CD4-positive, alpha-beta memory T cell (primary cell): ENCODE measurements around the gene CCDC57. TPM values are rescaled to one million over a fixed set of nuclear protein-coding genes. Genes with fewer than 3 reads are reported as not detected.

ENCODE experiments used
- CTCF ChIA-PET: fragments of 350-600 bp; sonication (Branson Sonifier 250); formaldehyde crosslinking; loops from one replicate; lab custom pipeline; 2021; ENCODE audit warnings: inconsistent platforms; ENCODE audit not compliant: partially characterized antibody; lab: Charles Lee
- POLR2A ChIA-PET: fragments of 350-600 bp; sonication (Branson Sonifier 250); formaldehyde crosslinking; loops from one replicate; lab custom pipeline; 2021; ENCODE audit not compliant: partially characterized antibody; lab: Charles Lee
- DNase-seq, 5 donors: peaks; one replicate each; pipeline versions ENCODE4 v3.0.0 to v3.0.0-alpha.2; 2020 to 2022; ENCODE audit warnings: mixed read lengths in 1 of 5
- H3K27ac ChIP-seq: one replicate; pipeline ENCODE4 v1.7.0; 2013; ENCODE audit warnings: low read depth, low read length
- H3K27me3 ChIP-seq: 2 replicates; pipeline ENCODE4 v1.7.0; 2013; ENCODE audit warnings: mild to moderate bottlenecking, low read length, moderate library complexity; ENCODE audit not compliant: insufficient read depth
- H3K36me3 ChIP-seq: 2 replicates; pipeline ENCODE4 v1.7.0; 2013; ENCODE audit warnings: mild to moderate bottlenecking, low read length, moderate library complexity; ENCODE audit not compliant: insufficient read depth
- H3K4me1 ChIP-seq: 2 replicates; pipeline ENCODE4 v1.7.0; 2013; ENCODE audit warnings: mild to moderate bottlenecking, low read length, moderate library complexity; ENCODE audit not compliant: insufficient read depth
- H3K4me3 ChIP-seq, 2 donors: one replicate each; pipeline ENCODE4 v1.7.0; 2013; ENCODE audit warnings: low read length in 2 of 2, mild to moderate bottlenecking in 1 of 2
- H3K9me3 ChIP-seq, 2 donors: one replicate each; pipeline ENCODE4 v1.7.0; 2013; ENCODE audit warnings: low read length in 2 of 2, control low read depth in 1 of 2; ENCODE audit not compliant: control insufficient read depth in 1 of 2
- H3K27ac Mint-ChIP-seq, 7 donors: one replicate each; pipeline ENCODE4 v1.8.0; 2020 to 2021; ENCODE audit warnings: mixed read lengths in 7 of 7, mild to moderate bottlenecking in 6 of 7, inconsistent platforms in 3 of 7, moderate library complexity in 3 of 7
- H3K27me3 Mint-ChIP-seq, 2 donors: one replicate each; pipeline ENCODE4 v1.8.0; 2020 to 2021; ENCODE audit warnings: mixed read lengths in 2 of 2
- H3K36me3 Mint-ChIP-seq, 2 donors: one replicate each; pipeline ENCODE4 v1.8.0; 2020 to 2021; ENCODE audit warnings: mixed read lengths in 2 of 2, inconsistent platforms in 1 of 2, mild to moderate bottlenecking in 1 of 2
- H3K4me1 Mint-ChIP-seq, 4 donors: one replicate each; pipeline ENCODE4 v1.8.0; 2020 to 2021; ENCODE audit warnings: mixed read lengths in 4 of 4, mild to moderate bottlenecking in 1 of 4
- H3K4me3 Mint-ChIP-seq, 8 donors: one replicate each; pipeline ENCODE4 v1.8.0; 2020 to 2021; ENCODE audit warnings: mixed read lengths in 8 of 8, mild to moderate bottlenecking in 7 of 8, moderate library complexity in 6 of 8, inconsistent platforms in 3 of 8
- H3K9me3 Mint-ChIP-seq, 8 donors: one replicate each; pipeline ENCODE4 v1.8.0; 2020 to 2021; ENCODE audit warnings: mixed read lengths in 8 of 8, mild to moderate bottlenecking in 5 of 8, inconsistent platforms in 3 of 8, moderate library complexity in 1 of 8
- intact Hi-C: fragments of 100-400 bp; cut with micrococcal nuclease; formaldehyde crosslinking; loops from one replicate; pipeline ENCODE4 v1.15.1; 2023
- polyA plus RNA-seq, 2 donors: library from polyadenylated mRNA; unstranded; fragments of 300-500 nt; fragmentation: Illumina TruSeq; gene quantifications; one replicate each; pipeline ENCODE4 v1.2.3, GENCODE V29; 2021
- total RNA-seq, 2 experiments: library from RNA; stranded (reverse); gene quantifications; one replicate each; pipeline ENCODE4 v1.2.3, GENCODE V29; 2021

CCDC57 gene
- total and polyA plus RNA-seq, 4 experiments from 2014 or later: 41.6 to 88.7 (median 62.0) TPM

GRCh38 chr17:82188001-82188961, 24.4 kb downstream of the CCDC57 start:
- no peaks in the 10 kb centered on the region for H3K4me1 ChIP-seq
- peaks cover 14 to 30% of the 10 kb centered on the region in 2 donors for H3K36me3 Mint-ChIP-seq
- no peak overlapping the region for H3K4me3 Mint-ChIP-seq
- H3K9me3 Mint-ChIP-seq: no peaks in the 10 kb centered on the region
- no peaks in the 10 kb centered on the region for H3K4me1 Mint-ChIP-seq
- POLR2A ChIA-PET: no interaction called here
- H3K9me3 ChIP-seq: no peaks in the 10 kb centered on the region
- H3K36me3 ChIP-seq: peaks cover 12% of the 10 kb centered on the region
- no peaks in the 10 kb centered on the region for H3K27me3 Mint-ChIP-seq
- H3K27me3 ChIP-seq: no peaks in the 10 kb centered on the region
- H3K27ac Mint-ChIP-seq: no peak overlapping the region
- CTCF ChIA-PET: no interaction called here
- DNase-seq: no peak
- no peak overlapping the region for H3K4me3 ChIP-seq
- intact Hi-C loops: no loop called here
- no peak overlapping the region for H3K27ac ChIP-seq

GRCh38 chr17:82187500-82187899, 25.1 kb downstream of the CCDC57 start:
- H3K27ac Mint-ChIP-seq: no peak overlapping the region
- no peaks in the 10 kb centered on the region for H3K27me3 ChIP-seq
- intact Hi-C loops: no loop called here
- H3K36me3 Mint-ChIP-seq: peaks cover 15 to 29% of the 10 kb centered on the region in 2 donors
- no peaks in the 10 kb centered on the region for H3K9me3 Mint-ChIP-seq
- no peak overlapping the region for H3K27ac ChIP-seq
- H3K27me3 Mint-ChIP-seq: no peaks in the 10 kb centered on the region
- H3K36me3 ChIP-seq: peaks cover 10% of the 10 kb centered on the region
- DNase-seq: no peak
- H3K9me3 ChIP-seq: no peaks in the 10 kb centered on the region
- ChIA-PET CTCF (no interaction called here), POLR2A (no interaction called here)
- H3K4me3 Mint-ChIP-seq: no peak overlapping the region
- H3K4me1 Mint-ChIP-seq: no peaks in the 10 kb centered on the region
- no peak overlapping the region for H3K4me3 ChIP-seq
- no peaks in the 10 kb centered on the region for H3K4me1 ChIP-seq

GRCh38 chr17:82186221-82186620, 26.4 kb downstream of the CCDC57 start:
- Mint-ChIP-seq H3K9me3 (no peaks in the 10 kb centered on the region), H3K36me3 (peaks cover 19 to 25% of the 10 kb centered on the region in 2 donors), H3K4me1 (no peaks in the 10 kb centered on the region), H3K27ac (peak overlapping the region in 1 of 7 donors; percentile 6), H3K4me3 (no peak overlapping the region), H3K27me3 (no peaks in the 10 kb centered on the region)
- no peaks in the 10 kb centered on the region for H3K27me3 ChIP-seq
- no peak for DNase-seq
- POLR2A ChIA-PET: interaction anchor here (1.4 kb wide), 1 partner anchor 20 kb away, joined by 3 read pairs; no protein-coding TSS in a partner anchor
- H3K4me3 ChIP-seq: no peak overlapping the region
- intact Hi-C loops: no loop called here
- no peaks in the 10 kb centered on the region for H3K9me3 ChIP-seq
- H3K27ac ChIP-seq: no peak overlapping the region
- CTCF ChIA-PET: no interaction called here
- H3K4me1 ChIP-seq: no peaks in the 10 kb centered on the region
- peaks cover 5% of the 10 kb centered on the region for H3K36me3 ChIP-seq

- Histone ChIP-seq H3K27ac (no peak overlapping the region), H3K36me3 (peaks cover 5% of the 10 kb centered on the region), H3K4me1 (no peaks in the 10 kb centered on the region), H3K4me3 (no peak overlapping the region), H3K27me3 (no peaks in the 10 kb centered on the region), H3K9me3 (no peaks in the 10 kb centered on the region)
- DNase-seq: no peak
- Mint-ChIP-seq H3K27ac (no peak overlapping the region), H3K4me1 (no peaks in the 10 kb centered on the region), H3K27me3 (no peaks in the 10 kb centered on the region), H3K36me3 (peaks cover 19 to 29% of the 10 kb centered on the region in 2 donors), H3K9me3 (no peaks in the 10 kb centered on the region), H3K4me3 (no peak overlapping the region)
- POLR2A ChIA-PET: interaction anchor here (1.3 kb wide), 1 partner anchor 16 kb away, joined by 4 read pairs; no protein-coding TSS in a partner anchor
- intact Hi-C loops: no loop called here
- CTCF ChIA-PET: no interaction called here
These were observed 27.9 kb downstream of the CCDC57 start for GRCh38 chr17:82184761-82185160.

GRCh38 chr17:82180776-82181528, 31.7 kb downstream of the CCDC57 start:
- H3K9me3 ChIP-seq: no peaks in the 10 kb centered on the region
- peaks cover 5% of the 10 kb centered on the region for H3K36me3 ChIP-seq
- no peaks in the 10 kb centered on the region for H3K27me3 ChIP-seq
- H3K27me3 Mint-ChIP-seq: no peaks in the 10 kb centered on the region
- peaks cover 27 to 31% of the 10 kb centered on the region in 2 donors for H3K36me3 Mint-ChIP-seq
- no peaks in the 10 kb centered on the region for H3K4me1 ChIP-seq
- DNase-seq: no peak
- CTCF ChIA-PET: no interaction called here
- peak overlapping the region in 2 of 7 donors; percentile 24 to 73 for H3K27ac Mint-ChIP-seq
- H3K9me3 Mint-ChIP-seq: no peaks in the 10 kb centered on the region
- intact Hi-C loops: no loop called here
- no peaks in the 10 kb centered on the region for H3K4me1 Mint-ChIP-seq
- POLR2A ChIA-PET: no interaction called here
- H3K4me3 Mint-ChIP-seq: no peak overlapping the region
- no peak overlapping the region for H3K4me3 ChIP-seq
- no peak overlapping the region for H3K27ac ChIP-seq

DNA sequence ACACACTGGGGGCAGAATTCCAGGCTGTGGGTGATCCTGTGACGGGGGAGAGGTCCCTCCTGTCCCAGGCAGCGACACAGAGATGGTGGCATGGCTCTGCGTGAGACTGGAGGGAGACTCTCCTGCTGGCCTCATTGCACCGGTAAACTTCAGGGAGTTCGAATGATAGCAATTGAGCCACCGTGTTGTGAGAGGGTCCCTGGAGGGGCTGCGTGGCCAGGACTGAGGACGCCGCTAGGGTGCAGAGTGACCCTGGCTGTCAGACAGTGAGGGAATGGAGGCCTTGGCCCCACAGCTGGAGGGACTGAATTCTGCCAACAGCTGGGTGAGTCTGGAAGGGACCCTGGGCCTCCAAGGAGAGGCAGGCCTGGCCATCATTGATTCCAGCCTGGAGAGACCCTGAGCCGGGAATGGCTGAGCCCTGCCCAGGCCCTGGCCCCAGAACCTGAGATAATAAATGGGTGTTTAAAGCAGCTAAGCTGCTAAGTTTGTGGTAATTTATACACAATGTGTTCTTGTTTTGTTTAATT, 32.6 kb downstream of the CCDC57 start:
- Histone ChIP-seq H3K27me3 (no peaks in the 10 kb centered on the region), H3K36me3 (peaks cover 5% of the 10 kb centered on the region), H3K9me3 (no peaks in the 10 kb centered on the region), H3K27ac (no peak overlapping the region), H3K4me3 (no peak overlapping the region), H3K4me1 (no peaks in the 10 kb centered on the region)
- Mint-ChIP-seq H3K4me1 (no peaks in the 10 kb centered on the region), H3K27ac (no peak overlapping the region), H3K9me3 (no peaks in the 10 kb centered on the region), H3K36me3 (peaks cover 27 to 35% of the 10 kb centered on the region in 2 donors), H3K4me3 (no peak overlapping the region), H3K27me3 (no peaks in the 10 kb centered on the region)
- POLR2A ChIA-PET: no interaction called here
- CTCF ChIA-PET: no interaction called here
- intact Hi-C loops: no loop called here
- DNase-seq: no peak

GRCh38 chr17:82179412-82179811, 33.2 kb downstream of the CCDC57 start:
- Mint-ChIP-seq H3K4me1 (no peaks in the 10 kb centered on the region), H3K4me3 (peak overlapping the region in 1 of 8 donors; percentile 0), H3K9me3 (no peaks in the 10 kb centered on the region), H3K27ac (no peak overlapping the region), H3K36me3 (peaks cover 27 to 34% of the 10 kb centered on the region in 2 donors), H3K27me3 (no peaks in the 10 kb centered on the region)
- Histone ChIP-seq H3K27ac (no peak overlapping the region), H3K4me1 (no peaks in the 10 kb centered on the region), H3K4me3 (no peak overlapping the region), H3K27me3 (no peaks in the 10 kb centered on the region), H3K36me3 (peaks cover 5% of the 10 kb centered on the region), H3K9me3 (no peaks in the 10 kb centered on the region)
- no peak for DNase-seq
- CTCF ChIA-PET: no interaction called here
- intact Hi-C loops: no loop called here
- POLR2A ChIA-PET: no interaction called here
